ENCODE measurements around the gene ADAM33. TPM values are rescaled to one million over a fixed set of nuclear protein-coding genes. Genes with fewer than 3 reads are reported as not detected.

ADAM33 gene
- total RNA-seq, 1 experiment from 2014 or later, result not detected

GRCh38 chr20:3631534-3631933 lies 50.3 kb downstream of the ADAM33 start:
- H3K9me3 Mint-ChIP-seq (ENCODE audit: unreplicated experiment), result no peaks in the 10 kb centered on the region
- no peak for TF ChIP-seq CTCF (IDR thresholded peaks at IDR 0.05; ENCODE audit: unreplicated experiment)
- no peak for DNase-seq (ENCODE audit: unreplicated experiment)
- no peak overlapping the region for H3K27ac Mint-ChIP-seq (ENCODE audit: low read depth, unreplicated experiment)
- ChIA-PET POLR2A (no interaction called here), CTCF (no interaction called here)
- no TSS peak for BruUV-seq (replicated peaks)
- H3K4me3 Mint-ChIP-seq (ENCODE audit: unreplicated experiment), result no peak overlapping the region
- H3K4me1 Mint-ChIP-seq (ENCODE audit: insufficient read depth, unreplicated experiment), result no peaks in the 10 kb centered on the region
- no peaks in the 10 kb centered on the region for H3K27me3 Mint-ChIP-seq (ENCODE audit: insufficient read depth, unreplicated experiment)
- intact Hi-C loops (cut with micrococcal nuclease), result no loop called here
- peaks cover 25% of the 10 kb centered on the region for H3K36me3 Mint-ChIP-seq (ENCODE audit: insufficient read depth, unreplicated experiment)

DNA sequence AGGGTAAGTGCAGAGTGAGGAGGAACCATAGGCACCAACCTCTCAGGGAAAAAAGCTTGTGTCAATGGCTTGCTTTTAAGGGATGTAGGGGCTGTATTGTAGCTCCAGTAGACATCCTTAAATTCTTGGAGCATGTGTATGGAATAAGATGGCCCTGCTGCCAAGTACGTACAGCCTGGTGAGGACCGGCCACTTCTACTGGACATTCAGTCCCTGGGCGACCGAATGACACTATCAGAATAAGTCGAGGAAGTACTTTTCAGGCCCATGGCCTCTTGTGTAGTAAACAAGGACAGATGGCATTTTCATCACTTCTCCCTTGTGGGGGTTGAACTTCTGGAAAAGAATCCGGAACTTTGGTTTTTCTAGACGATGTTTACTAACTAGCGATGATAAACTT lies 51.4 kb downstream of the ADAM33 start:
- H3K27ac Mint-ChIP-seq (ENCODE audit: low read depth, unreplicated experiment), result no peak overlapping the region
- ChIA-PET POLR2A (interaction anchor here (1.0 kb wide), 1 partner anchor 160 kb away, joined by 4 read pairs; no protein-coding TSS in a partner anchor), CTCF (interaction anchor here (0.6 to 1.6 kb wide), 6 partner anchors 21 to 1274 kb away, joined by 3 to 6 read pairs (median 4); partner anchors contain the start of gene AP5S1)

GRCh38 chr20:3629893-3630292 lies 51.9 kb downstream of the ADAM33 start:
- intact Hi-C loops (cut with micrococcal nuclease), result no loop called here
- BruUV-seq (replicated peaks), result no TSS peak
- CTCF ChIA-PET, result interaction anchor here (0.6 to 1.6 kb wide), 5 partner anchors 46 to 1108 kb away, joined by 3 to 6 read pairs (median 3); no protein-coding TSS in a partner anchor
- no peak for TF ChIP-seq CTCF (IDR thresholded peaks at IDR 0.05; ENCODE audit: unreplicated experiment)
- Mint-ChIP-seq H3K36me3 (ENCODE audit: insufficient read depth, unreplicated experiment) (peaks cover 25% of the 10 kb centered on the region), H3K27ac (ENCODE audit: low read depth, unreplicated experiment) (no peak overlapping the region), H3K27me3 (ENCODE audit: insufficient read depth, unreplicated experiment) (no peaks in the 10 kb centered on the region), H3K4me1 (ENCODE audit: insufficient read depth, unreplicated experiment) (no peaks in the 10 kb centered on the region), H3K4me3 (ENCODE audit: unreplicated experiment) (no peak overlapping the region), H3K9me3 (ENCODE audit: unreplicated experiment) (no peaks in the 10 kb centered on the region)
- POLR2A ChIA-PET, result interaction anchor here (1.0 kb wide), 1 partner anchor 160 kb away, joined by 4 read pairs; no protein-coding TSS in a partner anchor
- DNase-seq (ENCODE audit: unreplicated experiment), result no peak

More for the DNA sequence above, 51.4 kb downstream of the ADAM33 start:
- H3K36me3 Mint-ChIP-seq (ENCODE audit: insufficient read depth, unreplicated experiment), result peaks cover 25% of the 10 kb centered on the region
- TF ChIP-seq CTCF (IDR thresholded peaks at IDR 0.05; ENCODE audit: unreplicated experiment), result no peak
- no peaks in the 10 kb centered on the region for H3K4me1 Mint-ChIP-seq (ENCODE audit: insufficient read depth, unreplicated experiment)
- no TSS peak for BruUV-seq (replicated peaks)
- DNase-seq (ENCODE audit: unreplicated experiment), result no peak
- no peaks in the 10 kb centered on the region for H3K27me3 Mint-ChIP-seq (ENCODE audit: insufficient read depth, unreplicated experiment)
- intact Hi-C loops (cut with micrococcal nuclease), result no loop called here
- H3K9me3 Mint-ChIP-seq (ENCODE audit: unreplicated experiment), result no peaks in the 10 kb centered on the region
- no peak overlapping the region for H3K4me3 Mint-ChIP-seq (ENCODE audit: unreplicated experiment)

GRCh38 chr20:3628502-3629314 lies 53.1 kb downstream of the ADAM33 start:
- intact Hi-C loops (cut with micrococcal nuclease), result no loop called here
- no TSS peak for BruUV-seq (replicated peaks)
- ChIA-PET POLR2A (no interaction called here), CTCF (no interaction called here)
- Mint-ChIP-seq H3K4me1 (ENCODE audit: insufficient read depth, unreplicated experiment) (no peaks in the 10 kb centered on the region), H3K27me3 (ENCODE audit: insufficient read depth, unreplicated experiment) (no peaks in the 10 kb centered on the region), H3K4me3 (ENCODE audit: unreplicated experiment) (no peak overlapping the region), H3K9me3 (ENCODE audit: unreplicated experiment) (no peaks in the 10 kb centered on the region), H3K27ac (ENCODE audit: low read depth, unreplicated experiment) (no peak overlapping the region), H3K36me3 (ENCODE audit: insufficient read depth, unreplicated experiment) (peaks cover 25% of the 10 kb centered on the region)
- DNase-seq (ENCODE audit: unreplicated experiment), result no peak
- TF ChIP-seq CTCF (IDR thresholded peaks at IDR 0.05; ENCODE audit: unreplicated experiment), result no peak

Measured in MCF 10A (cell line).